B cell (primary cell): ENCODE measurements around the gene PTGES3L. TPM values are rescaled to one million over a fixed set of nuclear protein-coding genes. Genes with fewer than 3 reads are reported as not detected.

Experiments used
- ATAC-seq: fragments of 200-7000 bp; cut with Tn5 transposase; one replicate; pipeline ENCODE4 v1.10.0; 2021; ENCODE audit warnings: low read depth, mild to moderate bottlenecking, moderate number of reproducible peaks, moderate library complexity
- CTCF ChIA-PET: fragments of 350-600 bp; sonication (Branson Sonifier 250); formaldehyde crosslinking; loops from one replicate; lab custom pipeline; 2021; ENCODE audit warnings: antibody characterized with exemption, inconsistent platforms; lab: Charles Lee
- POLR2A ChIA-PET: fragments of 350-600 bp; sonication (Branson Sonifier 250); formaldehyde crosslinking; loops from one replicate; lab custom pipeline; 2021; ENCODE audit warnings: antibody characterized with exemption; lab: Charles Lee
- DNase-seq: peaks from one replicate; pipeline ENCODE4 v3.0.0; 2013
- H2AFZ ChIP-seq: 2 replicates; pipeline ENCODE4 v1.6.1; 2012; ENCODE audit warnings: mild to moderate bottlenecking, low read depth, low read length; ENCODE audit not compliant: insufficient read depth, poor library complexity, severe bottlenecking
- H3K27ac ChIP-seq, 2 donors: 1 replicate in 1 of 2; 2 replicates in 1 of 2; pipeline ENCODE4 v1.5.1; 2012 to 2013; ENCODE audit warnings: low read length in 2 of 2, mild to moderate bottlenecking in 2 of 2, moderate library complexity in 1 of 2
- H3K27me3 ChIP-seq, 4 experiments: fragments of 200-600 bp in 1 of 4; sonication (generic) in 1 of 4; replicated peaks in 1 of 4; 1 replicate in 2 of 4; 2 replicates in 2 of 4; pipeline versions ENCODE4 v1.6.1 to v1.7.0; 2013 to 2016; ENCODE audit warnings: low read length in 3 of 4, mild to moderate bottlenecking in 2 of 4, mixed read lengths in 1 of 4, moderate library complexity in 1 of 4; ENCODE audit not compliant: insufficient read depth in 4 of 4, control insufficient read depth in 3 of 4; ENCODE audit errors: control extremely low read depth in 1 of 4
- H3K36me3 ChIP-seq, 2 experiments: replicated peaks in 1 of 2; 1 replicate in 1 of 2; 2 replicates in 1 of 2; pipeline versions ENCODE4 v1.6.1 to v1.7.1; 2013; ENCODE audit warnings: low read length in 1 of 2; ENCODE audit not compliant: insufficient read depth in 2 of 2, control insufficient read depth in 1 of 2; ENCODE audit errors: control extremely low read depth in 1 of 2, extremely low read depth in 1 of 2
- H3K4me1 ChIP-seq, 2 donors: fragments of 200-600 bp in 1 of 2; sonication (generic) in 1 of 2; 1 replicate in 1 of 2; 2 replicates in 1 of 2; pipeline versions ENCODE4 v1.5.1 to v1.6.1; 2013 to 2017; ENCODE audit warnings: low read length in 2 of 2; ENCODE audit not compliant: control insufficient read depth in 2 of 2, insufficient read depth in 2 of 2
- H3K4me2 ChIP-seq: replicated peaks from 2 replicates; pipeline ENCODE3; 2012; ENCODE audit warnings: mild to moderate bottlenecking, low read depth, low read length; ENCODE audit not compliant: poor library complexity, severe bottlenecking
- H3K4me3 ChIP-seq, 5 experiments: fragments of 200-600 bp in 1 of 5; sonication (generic) in 1 of 5; 1 replicate in 3 of 5; 2 replicates in 2 of 5; pipeline versions ENCODE4 v1.5.1 to v1.7.0; 2011 to 2016; ENCODE audit warnings: low read length in 4 of 5, mild to moderate bottlenecking in 4 of 5, low read depth in 2 of 5, control low read depth in 1 of 5, moderate library complexity in 1 of 5; ENCODE audit not compliant: insufficient read depth in 1 of 5; ENCODE audit errors: control extremely low read depth in 1 of 5, extremely low read depth in 1 of 5
- H3K79me2 ChIP-seq: fragments of 200-600 bp; sonication (generic); one replicate; pipeline ENCODE4 v1.6.0; 2016; ENCODE audit warnings: low read length; ENCODE audit not compliant: control insufficient read depth, insufficient read depth
- H3K9ac ChIP-seq: fragments of 200-600 bp; sonication (generic); 2 replicates; pipeline ENCODE4 v1.6.1; 2017; ENCODE audit warnings: mild to moderate bottlenecking, low read length, moderate library complexity
- H3K9me3 ChIP-seq, 3 donors: one replicate each; pipeline versions ENCODE4 v1.6.1 to v1.7.1; 2013; ENCODE audit warnings: low read length in 2 of 3; ENCODE audit not compliant: control insufficient read depth in 2 of 3, insufficient read depth in 1 of 3; ENCODE audit errors: control extremely low read depth in 1 of 3
- H4K20me1 ChIP-seq: 2 replicates; pipeline ENCODE4 v1.6.0; 2012; ENCODE audit warnings: mild to moderate bottlenecking, low read length; ENCODE audit not compliant: insufficient read depth, control insufficient read depth, poor library complexity, severe bottlenecking
- H3K27ac Mint-ChIP-seq: one replicate; pipeline ENCODE4 v1.8.0; 2021; ENCODE audit warnings: mixed read lengths
- H3K27me3 Mint-ChIP-seq: one replicate; pipeline ENCODE4 v1.8.0; 2021; ENCODE audit warnings: mixed read lengths
- H3K4me1 Mint-ChIP-seq: one replicate; pipeline ENCODE4 v1.8.0; 2021; ENCODE audit warnings: mixed read lengths
- H3K4me3 Mint-ChIP-seq: one replicate; pipeline ENCODE4 v1.8.0; 2021; ENCODE audit warnings: mixed read lengths
- H3K9me3 Mint-ChIP-seq: one replicate; pipeline ENCODE4 v1.8.0; 2022; ENCODE audit warnings: mixed read lengths; ENCODE audit not compliant: insufficient read depth
- CTCF ChIP-seq: fragments of 200-600 bp; IDR thresholded peaks from one replicate; pipeline ENCODE4 v1.8.0; 2022; ENCODE audit warnings: antibody characterized with exemption, mild to moderate bottlenecking
- EZH2 ChIP-seq: IDR thresholded peaks from 2 replicates; pipeline ENCODE4 v1.6.1; 2012; ENCODE audit warnings: borderline replicate concordance, low read depth, mild to moderate bottlenecking, moderate library complexity, low read length; ENCODE audit not compliant: insufficient read depth, poor library complexity, severe bottlenecking
- WGBS: methylation state at CpG from one replicate; pipeline ENCODE4 v1.1.5; 2013; ENCODE audit warnings: missing lambda C conversion rate; ENCODE audit not compliant: insufficient coverage; 5-methylcytosine and 5-hydroxymethylcytosine counted together
- intact Hi-C: fragments of 100-400 bp; cut with micrococcal nuclease; formaldehyde crosslinking; loops from one replicate; pipeline ENCODE4 v1.10.0; 2022
- polyA plus RNA-seq: library from polyadenylated mRNA; depleted of rRNA; stranded (reverse); fragments of >200 nt; gene quantifications from 2 replicates; pipeline ENCODE4 v1.2.3, GENCODE V29; 2012
- total RNA-seq, 2 donors: library from RNA; stranded (reverse); fragments of 120-200 nt in 1 of 2; gene quantifications; 1 replicate in 1 of 2; 2 replicates in 1 of 2; pipeline versions ENCODE4 v1.2.3 to v1.2.4, GENCODE V29; 2013 to 2022

PTGES3L gene
- total and polyA plus RNA-seq, 2 donors (not counting 1 experiment from before 2014, with no cell fraction given): 0.94 to 1.0 TPM

GRCh38 chr17:43028221-43028861 lies 48.5 kb upstream of the PTGES3L start:
- peak overlapping the region; percentile 29 for H3K27ac Mint-ChIP-seq
- WGBS: 96% methylated on average over 14 of the region's 17 CpGs
- no peaks in the 10 kb centered on the region for H3K27me3 Mint-ChIP-seq
- intact Hi-C loops: no loop called here
- DNase-seq: peak; percentile 27
- H3K27me3 ChIP-seq: no peaks in the 10 kb centered on the region
- H3K4me3 Mint-ChIP-seq: no peak overlapping the region
- peaks cover 13% of the 10 kb centered on the region for H3K4me1 Mint-ChIP-seq
- no peaks in the 10 kb centered on the region for H3K9me3 ChIP-seq
- POLR2A ChIA-PET: interaction anchor here (0.6 to 0.8 kb wide), 2 partner anchors 287 to 288 kb away, joined by 3 to 10 read pairs; no protein-coding TSS in a partner anchor
- no peak for ATAC-seq
- H3K4me3 ChIP-seq: no peak overlapping the region
- H3K36me3 ChIP-seq: no peaks in the 10 kb centered on the region
- no peaks in the 10 kb centered on the region for H4K20me1 ChIP-seq
- peaks cover 0 to 17% of the 10 kb centered on the region in 2 donors for H3K4me1 ChIP-seq
- CTCF ChIA-PET: interaction anchor here (0.6 kb wide), 2 partner anchors 174 to 588 kb away, joined by 3 to 4 read pairs; no protein-coding TSS in a partner anchor
- TF ChIP-seq CTCF (no peak), EZH2 (no peak)
- no peak overlapping the region for H2AFZ ChIP-seq
- no peak overlapping the region for H3K4me2 ChIP-seq
- H3K9ac ChIP-seq: no peak overlapping the region
- H3K27ac ChIP-seq: no peak overlapping the region
- H3K9me3 Mint-ChIP-seq: no peaks in the 10 kb centered on the region
- no peaks in the 10 kb centered on the region for H3K79me2 ChIP-seq
